HG03439 (cell line): ENCODE measurements around the gene FRYL.
"Not testable (repeated sequence)": the region's sequence is repeated elsewhere in the genome, so short reads cannot be mapped to it uniquely, and the experiment has no call there.

ENCODE experiments used
- ATAC-seq: cut with Tn5 transposase; IDR thresholded peaks from one replicate; pipeline ENCODE4 v1.9.1; 2021; ENCODE audit warnings: mild to moderate bottlenecking, moderate library complexity; ENCODE audit not compliant: unreplicated experiment

The FRYL gene

DNA sequence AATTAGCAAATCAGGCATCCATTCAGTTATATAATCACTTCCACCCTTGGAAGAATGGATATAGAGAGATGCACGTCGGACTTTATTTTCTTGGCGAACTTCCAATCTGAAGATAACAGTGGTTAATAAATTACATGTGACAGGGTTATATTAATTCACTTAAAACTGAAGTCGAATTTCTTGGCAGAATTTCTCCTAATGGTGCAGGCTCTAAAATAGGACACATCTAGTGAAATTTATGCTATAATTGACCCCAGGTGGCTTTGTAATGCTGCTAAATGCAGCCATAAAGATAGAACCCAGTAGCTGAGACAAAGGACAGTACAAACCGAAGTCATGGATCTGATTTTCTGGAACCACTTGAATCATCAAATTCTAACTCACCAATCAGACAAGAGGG, 317.7 kb downstream of the FRYL start:
- ATAC-seq, result no peak

DNA sequence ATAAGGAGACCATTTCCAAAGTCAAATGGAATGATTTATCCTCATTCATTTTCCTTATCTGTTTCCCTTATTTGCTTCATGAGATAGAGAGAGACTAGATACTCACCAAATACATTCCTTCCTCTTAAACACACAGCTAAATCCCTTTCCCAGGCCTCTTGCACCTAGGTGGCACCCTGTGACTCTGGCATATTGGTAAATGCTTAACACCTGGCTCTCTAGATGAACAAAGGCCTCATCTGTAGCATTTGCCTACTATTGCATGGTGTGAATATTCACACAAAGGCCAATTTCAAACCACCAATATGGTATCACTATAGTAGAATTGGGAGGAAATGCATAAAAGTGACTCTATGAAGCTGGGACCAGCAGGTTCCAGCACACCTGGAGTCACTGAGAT, 319.1 kb downstream of the FRYL start:
- ATAC-seq, result no peak

DNA sequence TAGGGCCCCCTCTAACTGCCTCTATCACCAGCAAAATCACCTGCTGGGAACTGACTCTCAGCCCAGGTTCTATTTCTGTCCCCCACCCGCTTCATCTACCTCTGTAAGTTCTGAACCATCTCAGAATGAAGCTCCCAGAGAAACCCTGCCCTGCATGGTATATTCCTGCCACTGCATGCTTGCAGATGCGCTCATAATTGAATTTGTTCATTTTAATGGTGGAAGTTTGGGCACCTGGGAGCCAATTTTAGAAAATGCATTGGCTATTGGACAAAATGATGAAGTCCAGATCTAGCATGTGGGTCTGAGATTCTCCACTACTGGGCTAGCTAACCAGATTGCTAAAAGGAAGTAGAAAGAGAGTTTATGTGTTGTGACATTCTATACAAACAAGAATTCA, 325.5 kb downstream of the FRYL start:
- no peak for ATAC-seq

DNA sequence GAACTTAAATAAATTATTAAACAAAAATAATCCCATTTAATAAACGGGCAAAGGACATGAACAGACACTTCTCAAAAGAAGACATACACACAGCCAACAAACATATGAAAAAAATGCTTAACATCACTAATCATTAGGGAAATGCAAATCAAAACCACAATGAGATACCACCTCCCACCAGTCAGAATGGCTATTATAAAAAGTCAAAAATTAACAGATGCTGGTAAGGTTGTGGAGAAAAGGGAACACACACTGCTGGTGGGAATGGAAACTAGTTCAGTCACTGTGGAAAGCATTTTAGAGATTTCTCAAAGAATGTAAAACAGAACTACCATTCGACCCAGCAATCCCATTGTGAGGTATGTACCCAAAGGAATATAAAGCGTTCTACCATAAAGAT, 328.4 kb downstream of the FRYL start:
- ATAC-seq, result not testable (repeated sequence)

DNA sequence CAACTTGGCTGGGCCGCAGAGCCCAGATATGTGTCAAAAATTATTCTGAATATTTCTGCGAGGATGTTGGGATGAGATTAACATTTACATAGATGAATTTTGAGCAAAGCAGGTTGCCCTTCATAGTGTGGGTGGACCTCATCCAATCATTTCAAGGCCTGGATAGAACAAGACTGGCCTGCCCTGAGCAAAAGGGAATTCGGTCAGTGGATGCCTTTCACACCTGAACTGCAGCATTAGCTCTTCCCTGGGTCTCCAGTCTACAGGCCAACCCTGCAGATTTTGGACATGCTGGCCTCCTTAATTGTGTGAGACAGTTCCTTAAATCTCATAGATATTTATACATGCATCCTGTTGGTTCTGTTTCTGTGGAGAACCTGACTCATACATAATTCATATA, 329.3 kb downstream of the FRYL start:
- no peak for ATAC-seq

DNA sequence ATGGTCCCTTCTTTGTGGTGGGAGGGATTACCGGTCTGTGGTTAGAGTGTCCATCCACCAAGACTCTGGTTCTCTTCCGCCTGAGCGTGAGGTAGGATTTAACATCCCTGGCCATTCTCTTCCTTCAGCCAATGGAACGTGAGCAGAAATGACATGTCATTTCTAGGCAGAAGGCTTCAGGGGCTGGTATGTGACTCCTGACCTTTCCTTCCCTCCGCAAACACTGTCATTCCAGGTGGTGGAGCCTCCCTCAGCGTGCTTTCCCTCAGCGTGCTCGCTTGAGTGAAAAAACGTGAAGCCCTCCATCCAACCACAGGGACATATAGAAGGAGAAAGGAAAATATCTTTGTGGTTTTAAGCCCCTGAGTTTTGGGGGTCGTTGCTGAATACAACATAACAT, 330.9 kb downstream of the FRYL start:
- ATAC-seq, result no peak
